WERI-Rb-1 (cell line): ENCODE data around the gene NRP2.
A peak's percentile ranks its signal among the peaks of the same experiment; 100 is the strongest.

Source experiments
- DNase-seq: peaks from one replicate; pipeline ENCODE4 v3.0.0-alpha.2; 2020
- H3K27ac ChIP-seq: fragments of 250-450 bp; sonication (Bioruptor Pico); 2 replicates; pipeline ENCODE4 v1.5.1; 2020; ENCODE audit warnings: mild to moderate bottlenecking, moderate library complexity
- H3K27me3 ChIP-seq: fragments of 250-450 bp; sonication (Bioruptor Pico); 2 replicates; pipeline ENCODE4 v1.5.1; 2021; ENCODE audit warnings: mild to moderate bottlenecking, low read depth, moderate library complexity; ENCODE audit not compliant: insufficient read depth, severe bottlenecking
- H3K36me3 ChIP-seq: fragments of 250-450 bp; sonication (Bioruptor Pico); 2 replicates; pipeline ENCODE4 v1.5.1; 2020; ENCODE audit warnings: mild to moderate bottlenecking, moderate library complexity
- H3K4me3 ChIP-seq: 2 replicates; pipeline ENCODE4 v1.5.1; 2011; ENCODE audit warnings: low read depth, mild to moderate bottlenecking, control low read depth, low read length
- H3K9me3 ChIP-seq: fragments of 250-450 bp; sonication (Bioruptor Pico); 2 replicates; pipeline ENCODE4 v1.5.1; 2021; ENCODE audit warnings: mild to moderate bottlenecking, moderate library complexity; ENCODE audit not compliant: severe bottlenecking
- TF ChIP-seq, protein P1 (sequence below): IDR thresholded peaks from 2 replicates; pipeline ENCODE4 v1.5.1; 2011; ENCODE audit warnings: low read depth, mild to moderate bottlenecking, control low read depth, inconsistent platforms, low read length

Gene NRP2

DNA sequence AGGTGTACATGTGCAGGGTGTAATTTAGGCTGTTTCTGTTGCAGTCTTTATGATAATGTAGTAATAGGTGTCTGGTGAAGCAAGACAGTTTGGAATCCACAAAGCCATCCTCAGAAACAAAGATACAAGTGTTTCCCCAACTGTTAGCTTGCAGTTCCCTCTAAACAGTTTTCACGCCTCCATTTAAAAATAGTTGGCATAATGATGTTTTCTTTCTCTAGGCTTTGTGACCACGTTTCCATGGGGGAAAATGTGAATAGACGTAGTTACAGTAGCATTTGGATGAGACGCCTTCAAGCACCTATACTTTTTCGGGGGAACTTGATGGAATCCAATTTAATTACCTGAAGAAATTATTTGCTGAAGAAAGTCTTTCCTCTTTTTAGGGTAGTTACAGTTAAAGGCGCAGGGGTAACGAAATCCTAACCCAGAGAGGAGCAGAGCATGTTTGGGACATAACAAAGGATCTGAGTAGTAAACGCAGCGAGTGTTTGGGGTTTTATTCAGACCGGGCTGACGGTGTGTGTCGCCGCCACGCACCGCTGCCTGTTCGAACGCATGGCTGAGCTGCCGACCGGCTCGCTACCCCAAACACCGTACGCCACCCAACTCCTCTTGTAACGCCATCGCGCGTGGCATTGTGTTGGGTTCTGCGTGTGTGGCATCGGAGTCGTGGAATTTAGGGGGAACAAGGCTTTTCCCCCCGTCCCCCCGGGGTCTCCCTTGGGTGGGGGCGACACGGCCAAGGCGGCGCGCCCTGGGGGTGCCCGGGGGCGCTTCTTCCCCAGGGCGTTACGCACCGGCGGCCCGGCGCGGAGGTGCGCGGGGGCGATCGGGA, 681 bp upstream of the NRP2 start:
- TF ChIP-seq, protein P1, sequence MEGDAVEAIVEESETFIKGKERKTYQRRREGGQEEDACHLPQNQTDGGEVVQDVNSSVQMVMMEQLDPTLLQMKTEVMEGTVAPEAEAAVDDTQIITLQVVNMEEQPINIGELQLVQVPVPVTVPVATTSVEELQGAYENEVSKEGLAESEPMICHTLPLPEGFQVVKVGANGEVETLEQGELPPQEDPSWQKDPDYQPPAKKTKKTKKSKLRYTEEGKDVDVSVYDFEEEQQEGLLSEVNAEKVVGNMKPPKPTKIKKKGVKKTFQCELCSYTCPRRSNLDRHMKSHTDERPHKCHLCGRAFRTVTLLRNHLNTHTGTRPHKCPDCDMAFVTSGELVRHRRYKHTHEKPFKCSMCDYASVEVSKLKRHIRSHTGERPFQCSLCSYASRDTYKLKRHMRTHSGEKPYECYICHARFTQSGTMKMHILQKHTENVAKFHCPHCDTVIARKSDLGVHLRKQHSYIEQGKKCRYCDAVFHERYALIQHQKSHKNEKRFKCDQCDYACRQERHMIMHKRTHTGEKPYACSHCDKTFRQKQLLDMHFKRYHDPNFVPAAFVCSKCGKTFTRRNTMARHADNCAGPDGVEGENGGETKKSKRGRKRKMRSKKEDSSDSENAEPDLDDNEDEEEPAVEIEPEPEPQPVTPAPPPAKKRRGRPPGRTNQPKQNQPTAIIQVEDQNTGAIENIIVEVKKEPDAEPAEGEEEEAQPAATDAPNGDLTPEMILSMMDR = no peak
- Histone ChIP-seq H3K36me3 (no peaks in the 10 kb centered on the region), H3K27me3 (no peaks in the 10 kb centered on the region), H3K4me3 (peak overlapping the region; percentile 74), H3K27ac (peak overlapping the region; percentile 34), H3K9me3 (no peaks in the 10 kb centered on the region)
- peak; percentile 36 for DNase-seq

DNA sequence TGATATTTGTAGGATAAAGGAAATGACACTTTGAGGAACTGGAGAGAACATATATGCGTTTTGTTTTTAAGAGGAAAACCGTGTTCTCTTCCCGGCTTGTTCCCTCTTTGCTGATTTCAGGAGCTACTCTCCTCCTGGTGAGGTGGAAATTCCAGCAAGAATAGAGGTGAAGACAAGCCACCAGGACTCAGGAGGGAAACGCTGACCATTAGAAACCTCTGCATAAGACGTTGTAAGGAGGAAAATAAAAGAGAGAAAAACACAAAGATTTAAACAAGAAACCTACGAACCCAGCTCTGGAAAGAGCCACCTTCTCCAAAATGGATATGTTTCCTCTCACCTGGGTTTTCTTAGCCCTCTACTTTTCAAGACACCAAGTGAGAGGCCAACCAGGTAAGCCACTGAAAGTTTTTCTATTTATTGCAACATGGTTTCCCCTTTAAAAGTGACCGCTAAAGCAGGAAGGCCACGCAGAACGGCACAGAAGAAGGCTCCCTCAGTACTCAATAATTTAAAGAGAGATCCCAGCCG, 735 bp downstream of the NRP2 start:
- no peak overlapping the region for H3K27ac ChIP-seq
- TF ChIP-seq, protein P1 = no peak
- H3K36me3 ChIP-seq = no peaks in the 10 kb centered on the region
- no peak for DNase-seq
- peak overlapping the region; percentile 74 for H3K4me3 ChIP-seq
- no peaks in the 10 kb centered on the region for H3K27me3 ChIP-seq
- no peaks in the 10 kb centered on the region for H3K9me3 ChIP-seq

DNA sequence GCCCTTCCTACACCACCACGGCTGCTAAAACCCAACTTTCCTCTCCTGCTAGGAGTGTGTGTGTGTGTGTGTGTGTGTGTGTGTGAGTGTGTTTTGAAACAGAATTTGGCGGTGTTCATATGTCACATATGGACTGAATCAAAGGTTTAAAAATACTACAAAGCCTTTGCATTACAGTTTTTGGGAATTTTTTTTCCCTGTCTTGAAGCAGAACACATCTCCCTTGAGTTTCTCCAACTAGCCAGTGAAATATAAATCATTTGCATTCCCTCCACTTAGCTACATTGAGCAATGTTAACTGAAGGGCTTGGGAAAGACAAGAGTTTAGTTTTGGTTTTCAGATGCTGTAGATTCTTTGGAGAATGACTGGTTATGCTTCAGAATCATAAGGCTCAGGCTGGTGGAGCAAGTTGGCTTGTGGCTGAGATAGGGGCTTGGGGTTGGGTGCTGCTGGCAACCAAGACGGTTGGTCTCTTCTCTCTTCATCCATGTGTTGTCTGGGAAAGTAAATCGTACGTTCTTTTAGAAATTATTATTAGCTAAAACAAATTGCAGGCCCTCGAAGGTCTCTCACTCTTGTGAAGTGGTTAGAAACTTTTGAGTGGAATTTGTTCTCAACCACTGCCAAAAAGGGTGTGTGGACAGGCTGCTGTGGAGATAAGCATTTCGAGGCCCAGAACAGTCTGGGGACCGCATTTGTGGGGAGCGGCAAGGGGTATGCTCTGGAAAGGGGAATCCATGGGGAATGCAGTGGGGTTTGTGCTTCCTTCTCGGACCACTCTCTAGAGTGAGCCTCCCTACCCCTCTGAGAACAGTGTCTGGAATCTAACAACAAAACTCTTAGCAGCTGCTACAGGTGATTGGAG, 1.4 kb downstream of the NRP2 start:
- peak overlapping the region; percentile 74 for H3K4me3 ChIP-seq
- no peaks in the 10 kb centered on the region for H3K27me3 ChIP-seq
- H3K27ac ChIP-seq = no peak overlapping the region
- H3K36me3 ChIP-seq = no peaks in the 10 kb centered on the region
- H3K9me3 ChIP-seq = no peaks in the 10 kb centered on the region
- TF ChIP-seq, protein P1 = no peak
- DNase-seq = no peak

DNA sequence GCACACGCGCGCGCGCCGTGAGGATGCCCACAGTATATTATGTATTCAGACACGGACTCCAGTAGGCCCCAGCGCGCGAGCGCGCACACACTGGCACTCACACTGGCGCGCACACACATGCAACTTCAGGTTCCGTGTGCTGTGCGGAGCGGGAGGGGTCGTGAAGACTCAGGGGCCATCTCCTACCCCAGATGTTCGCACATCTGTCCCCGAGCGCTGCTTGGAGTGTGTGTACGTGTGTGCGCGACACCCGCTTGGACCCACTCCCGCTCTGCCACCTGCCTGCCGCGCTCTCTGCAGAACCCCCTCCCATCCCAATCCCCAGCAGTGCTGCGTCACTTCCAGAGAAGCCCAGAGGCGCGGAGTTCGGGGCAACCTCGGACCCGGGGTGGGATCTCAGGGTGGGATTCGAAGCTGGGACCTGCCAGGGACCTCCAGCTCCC, 2.6 kb downstream of the NRP2 start:
- Histone ChIP-seq H3K27me3 (no peaks in the 10 kb centered on the region), H3K36me3 (no peaks in the 10 kb centered on the region), H3K9me3 (no peaks in the 10 kb centered on the region), H3K4me3 (no peak overlapping the region), H3K27ac (no peak overlapping the region)
- TF ChIP-seq, protein P1 = no peak
- DNase-seq = no peak

DNA sequence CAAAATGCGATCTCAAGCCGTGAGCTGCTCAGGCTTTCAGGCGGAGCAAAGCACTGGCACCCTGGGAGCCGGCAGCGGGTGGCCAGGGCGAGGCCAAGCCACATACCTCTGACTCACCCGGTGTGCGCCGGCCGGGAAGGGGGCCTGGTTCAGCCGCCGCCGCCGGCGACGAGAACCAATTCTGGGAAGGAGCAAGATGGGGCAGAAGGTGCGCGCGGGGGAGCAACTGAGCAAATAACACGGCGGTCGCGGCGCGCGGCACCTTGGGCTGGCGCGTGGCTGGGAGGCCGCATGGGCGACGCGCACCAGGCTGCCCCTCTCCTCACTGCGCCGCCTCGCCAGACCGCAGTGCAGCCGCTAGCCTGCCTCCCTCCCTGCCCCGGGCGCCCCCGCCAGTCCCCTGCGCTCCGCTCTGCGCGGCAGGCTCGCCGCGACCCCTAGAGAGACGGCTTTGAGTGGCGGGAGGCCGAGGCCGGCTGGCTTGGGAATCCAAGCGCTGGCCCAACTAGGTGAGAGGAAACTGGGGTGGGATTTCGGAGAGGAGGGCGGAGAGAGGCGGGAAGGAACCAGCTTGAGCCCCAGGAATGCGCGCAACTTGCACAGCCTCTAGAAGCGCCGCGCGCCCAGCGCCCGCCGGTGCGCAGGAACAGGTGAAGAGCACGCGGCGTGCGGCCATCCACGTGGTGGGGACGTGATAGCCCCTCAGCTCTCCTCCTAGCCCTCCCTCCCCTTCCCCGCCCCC, 3.2 kb downstream of the NRP2 start:
- TF ChIP-seq, protein P1 = no peak
- H3K4me3 ChIP-seq = no peak overlapping the region
- no peak for DNase-seq
- H3K27me3 ChIP-seq = no peaks in the 10 kb centered on the region
- no peaks in the 10 kb centered on the region for H3K36me3 ChIP-seq
- no peaks in the 10 kb centered on the region for H3K9me3 ChIP-seq
- H3K27ac ChIP-seq = no peak overlapping the region
